K562 (cell line): ENCODE data around the gene CRYAB. TPM values are rescaled to one million over a fixed set of nuclear protein-coding genes. Genes with fewer than 3 reads are reported as not detected.

ENCODE experiments used
- BCL6 ChIP-seq: fragments of 250-450 bp; sonication (Bioruptor Pico); IDR thresholded peaks from 2 replicates; pipeline ENCODE4 v1.4.0; 2020
- EGR1 ChIP-seq: fragments of 450-650 bp; conservative IDR thresholded peaks from 2 replicates; pipeline ENCODE4 v1.6.1; 2017; ENCODE audit warnings: mild to moderate bottlenecking
- GATAD2A ChIP-seq: fragments of 450-650 bp; IDR thresholded peaks from 2 replicates; pipeline ENCODE4 v1.6.1; 2017
- IFI16 ChIP-seq: fragments of 250-450 bp; sonication (Bioruptor Pico); IDR thresholded peaks from 2 replicates; pipeline ENCODE4 v2.1.2; 2022; ENCODE audit warnings: mild to moderate bottlenecking, inconsistent platforms
- JUND ChIP-seq, 2 experiments: IDR thresholded peaks; 2 replicates in 1 of 2; 3 replicates in 1 of 2; pipeline ENCODE4 v1.6.1; 2011; ENCODE audit warnings: borderline replicate concordance in 2 of 2, low read depth in 2 of 2, low read length in 2 of 2, improper control_type of control experiment in 1 of 2, missing biosample characterization in 1 of 2, missing genetic modification characterization in 1 of 2, missing genetic modification reagents in 1 of 2
- KDM4B ChIP-seq, 2 experiments: fragments of 450-650 bp in 1 of 2; sonication (generic) in 1 of 2; IDR thresholded peaks; 2 replicates each; pipeline ENCODE4 v1.6.1; 2016 to 2017; ENCODE audit warnings: borderline replicate concordance in 2 of 2, antibody characterized with exemption in 1 of 2, low read depth in 1 of 2, mild to moderate bottlenecking in 1 of 2
- NFRKB ChIP-seq: fragments of 450-650 bp; IDR thresholded peaks from 2 replicates; pipeline ENCODE4 v1.6.1; 2016; ENCODE audit warnings: low read depth
- NR1H2 ChIP-seq: sonication (generic); formaldehyde crosslinking; IDR thresholded peaks from 2 replicates; pipeline ENCODE4 v1.4.0; 2020; ENCODE audit warnings: mild to moderate bottlenecking, missing genetic modification reagents
- RCOR1 ChIP-seq, 2 experiments: IDR thresholded peaks; 2 replicates each; pipeline ENCODE4 v1.6.1; 2012; ENCODE audit warnings: low read depth in 2 of 2, low read length in 2 of 2, borderline replicate concordance in 1 of 2, improper control_type of control experiment in 1 of 2
- TAL1 ChIP-seq: fragments of 450-650 bp; IDR thresholded peaks from 2 replicates; pipeline ENCODE4 v1.6.1; 2016; ENCODE audit warnings: mild to moderate bottlenecking
- THRAP3 ChIP-seq: fragments of 450-650 bp; IDR thresholded peaks from 2 replicates; pipeline ENCODE4 v1.6.1; 2016; ENCODE audit warnings: mild to moderate bottlenecking, inconsistent platforms, borderline replicate concordance
- XRCC3 ChIP-seq: fragments of 450-650 bp; IDR thresholded peaks from 2 replicates; pipeline ENCODE4 v1.6.1; 2017; ENCODE audit warnings: mild to moderate bottlenecking, moderate library complexity
- ZBED1 ChIP-seq: IDR thresholded peaks from 2 replicates; pipeline ENCODE4 v1.6.1; 2014
- ZEB2 ChIP-seq: fragments of 450-650 bp; IDR thresholded peaks from 2 replicates; pipeline ENCODE4 v1.6.1; 2016
- ZKSCAN8 ChIP-seq: fragments of 200-800 bp; sonication (Bioruptor generic); IDR thresholded peaks from 2 replicates; pipeline ENCODE4 v1.6.1; 2016; ENCODE audit warnings: missing genetic modification characterization, missing compliant biosample characterization
- ZNF75A ChIP-seq: fragments of 450-650 bp; formaldehyde crosslinking; IDR thresholded peaks from 2 replicates; pipeline ENCODE4 v1.4.0; 2020; ENCODE audit warnings: mild to moderate bottlenecking
- polyA plus RNA-seq, 8 experiments: library from polyadenylated mRNA; depleted of rRNA in 4 of 8; stranded (reverse) in 5 of 8; unstranded in 3 of 8; fragments of >200 nt; fragmentation: Nextera tagmentation in 2 of 8; fragmentation: Illumina TruSeq in 1 of 8; extraction: Ambion mirVana in 2 of 8; extraction: Trizol in 1 of 8; gene quantifications; 2 replicates each; pipeline versions ENCODE4 v1.2.1 to v1.2.3, GENCODE V29; 2011 to 2014; ENCODE audit warnings: inconsistent platforms in 1 of 8, missing spikeins in 1 of 8
- total RNA-seq, 7 experiments: library from RNA; depleted of rRNA in 6 of 7; stranded (reverse); fragments of >200 nt in 6 of 7; fragmentation: Illumina TruSeq in 2 of 7; extraction: Trizol in 2 of 7; gene quantifications; 2 replicates each; pipeline versions ENCODE4 v1.2.1 to v1.2.3, GENCODE V29; 2011 to 2021; ENCODE audit warnings: low replicate concordance in 1 of 7
- TF ChIP-seq, protein P1 (sequence below): fragments of 450-650 bp; IDR thresholded peaks from 2 replicates; pipeline ENCODE4 v1.7.0; 2016; ENCODE audit warnings: borderline replicate concordance
- TF ChIP-seq, protein P2 (sequence below): fragments of 250-450 bp; sonication (Bioruptor Pico); IDR thresholded peaks from 2 replicates; pipeline ENCODE4 v1.4.0; 2020
- TF ChIP-seq, protein P3 (sequence below): fragments of 450-650 bp; formaldehyde crosslinking; IDR thresholded peaks from 2 replicates; pipeline ENCODE4 v1.4.0; 2020; ENCODE audit warnings: mild to moderate bottlenecking, moderate library complexity
- TF ChIP-seq, protein P4 (sequence below), 2 experiments: fragments of 450-650 bp; conservative IDR thresholded peaks; 2 replicates each; pipeline ENCODE4 v1.6.1; 2017; ENCODE audit warnings: mild to moderate bottlenecking in 2 of 2, moderate library complexity in 2 of 2
- TF ChIP-seq, protein P5 (sequence below): sonication (generic); formaldehyde crosslinking; IDR thresholded peaks from 2 replicates; pipeline ENCODE4 v1.8.1; 2023; ENCODE audit warnings: mild to moderate bottlenecking, missing genetic modification reagents

The CRYAB gene
- total and polyA plus RNA-seq, 9 of the 15 experiments (the other 6 are each of a cell fraction or from before 2014, with no cell fraction given): 0.83 to 7.5 (median 3.6) TPM

DNA sequence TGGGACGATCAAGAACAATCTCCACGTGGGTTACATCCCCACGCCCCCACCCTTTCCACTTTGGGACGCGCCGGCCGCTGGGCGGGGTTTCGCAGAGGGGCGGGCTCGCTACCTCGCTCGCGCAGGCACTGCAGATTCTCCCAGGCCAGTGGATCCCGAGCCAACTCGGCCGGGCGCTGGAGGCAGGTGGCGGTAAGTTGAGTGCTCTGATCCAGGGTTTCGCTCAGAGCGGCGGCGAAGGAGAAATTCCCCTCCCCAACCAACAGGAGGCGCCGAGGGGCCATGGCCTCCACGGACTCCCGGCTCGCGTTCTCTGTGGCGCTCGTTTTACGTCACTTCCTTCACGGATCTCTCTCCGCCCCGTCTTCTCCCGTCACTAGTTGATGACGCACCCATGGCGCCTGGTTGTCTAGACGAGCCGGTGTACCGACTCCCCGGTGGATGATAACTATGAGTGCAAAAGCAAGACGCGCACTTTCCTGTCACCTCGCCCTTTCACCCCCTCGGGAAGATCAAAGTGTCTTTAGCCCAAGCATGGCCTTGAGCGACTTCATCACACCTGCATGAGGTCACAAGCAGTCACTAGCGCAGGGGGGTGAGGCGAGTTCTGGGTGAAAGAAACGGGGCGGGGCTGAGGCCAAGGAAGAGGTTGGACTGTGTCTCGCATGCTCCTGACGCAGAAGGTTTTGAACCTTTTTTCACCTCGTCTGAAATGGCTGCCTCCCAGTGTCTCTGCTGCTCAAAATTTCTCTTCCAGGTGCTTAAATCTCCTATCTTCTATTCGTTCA lies 32.5 kb downstream of the CRYAB start, which contains the start of the genes CFAP68 and FDXACB1 (continued):
- TF ChIP-seq RCOR1 (IDR thresholded peaks at IDR 0.05; ENCODE audit: borderline replicate concordance in 1 of 2, low read depth in 2 of 2, low read length in 2 of 2): peak in 1 of 2 experiments; percentile 21; a peak in 1 of 4 replicates
- no peak for TF ChIP-seq ZBED1
- no peak for TF ChIP-seq BCL6 (CRISPR knock-in tag)
- TF ChIP-seq THRAP3: no peak
- TF ChIP-seq JUND (IDR thresholded peaks at IDR 0.05; ENCODE audit: borderline replicate concordance, low read depth, low read length): peak; percentile 61
- TF ChIP-seq JUND (tag; IDR thresholded peaks at IDR 0.05; ENCODE audit: borderline replicate concordance, low read depth, low read length): peak; percentile 76; the same call in 2 of the 3 replicates
- TF ChIP-seq, protein P1, sequence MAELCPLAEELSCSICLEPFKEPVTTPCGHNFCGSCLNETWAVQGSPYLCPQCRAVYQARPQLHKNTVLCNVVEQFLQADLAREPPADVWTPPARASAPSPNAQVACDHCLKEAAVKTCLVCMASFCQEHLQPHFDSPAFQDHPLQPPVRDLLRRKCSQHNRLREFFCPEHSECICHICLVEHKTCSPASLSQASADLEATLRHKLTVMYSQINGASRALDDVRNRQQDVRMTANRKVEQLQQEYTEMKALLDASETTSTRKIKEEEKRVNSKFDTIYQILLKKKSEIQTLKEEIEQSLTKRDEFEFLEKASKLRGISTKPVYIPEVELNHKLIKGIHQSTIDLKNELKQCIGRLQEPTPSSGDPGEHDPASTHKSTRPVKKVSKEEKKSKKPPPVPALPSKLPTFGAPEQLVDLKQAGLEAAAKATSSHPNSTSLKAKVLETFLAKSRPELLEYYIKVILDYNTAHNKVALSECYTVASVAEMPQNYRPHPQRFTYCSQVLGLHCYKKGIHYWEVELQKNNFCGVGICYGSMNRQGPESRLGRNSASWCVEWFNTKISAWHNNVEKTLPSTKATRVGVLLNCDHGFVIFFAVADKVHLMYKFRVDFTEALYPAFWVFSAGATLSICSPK: no peak
- TF ChIP-seq, protein P2, sequence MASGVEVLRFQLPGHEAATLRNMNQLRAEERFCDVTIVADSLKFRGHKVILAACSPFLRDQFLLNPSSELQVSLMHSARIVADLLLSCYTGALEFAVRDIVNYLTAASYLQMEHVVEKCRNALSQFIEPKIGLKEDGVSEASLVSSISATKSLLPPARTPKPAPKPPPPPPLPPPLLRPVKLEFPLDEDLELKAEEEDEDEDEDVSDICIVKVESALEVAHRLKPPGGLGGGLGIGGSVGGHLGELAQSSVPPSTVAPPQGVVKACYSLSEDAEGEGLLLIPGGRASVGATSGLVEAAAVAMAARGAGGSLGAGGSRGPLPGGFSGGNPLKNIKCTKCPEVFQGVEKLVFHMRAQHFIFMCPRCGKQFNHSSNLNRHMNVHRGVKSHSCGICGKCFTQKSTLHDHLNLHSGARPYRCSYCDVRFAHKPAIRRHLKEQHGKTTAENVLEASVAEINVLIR: peak; percentile 98
- TF ChIP-seq KDM4B (IDR thresholded peaks at IDR 0.05; ENCODE audit: borderline replicate concordance in 2 of 2, low read depth in 1 of 2): 0 out of 4 replicates have a peak, but pooled peaks of 1 of the 2 experiments have one; percentile 80
- TF ChIP-seq IFI16 (CRISPR knock-in tag): no peak
- no peak; the same call in 1 of the 2 replicates for TF ChIP-seq GATAD2A
- no peak for TF ChIP-seq XRCC3
- TF ChIP-seq ZNF75A (CRISPR knock-in tag): no peak
- peak; percentile 98 for TF ChIP-seq ZEB2
- TF ChIP-seq NR1H2 (CRISPR knock-in tag): no peak
- TF ChIP-seq, protein P3, sequence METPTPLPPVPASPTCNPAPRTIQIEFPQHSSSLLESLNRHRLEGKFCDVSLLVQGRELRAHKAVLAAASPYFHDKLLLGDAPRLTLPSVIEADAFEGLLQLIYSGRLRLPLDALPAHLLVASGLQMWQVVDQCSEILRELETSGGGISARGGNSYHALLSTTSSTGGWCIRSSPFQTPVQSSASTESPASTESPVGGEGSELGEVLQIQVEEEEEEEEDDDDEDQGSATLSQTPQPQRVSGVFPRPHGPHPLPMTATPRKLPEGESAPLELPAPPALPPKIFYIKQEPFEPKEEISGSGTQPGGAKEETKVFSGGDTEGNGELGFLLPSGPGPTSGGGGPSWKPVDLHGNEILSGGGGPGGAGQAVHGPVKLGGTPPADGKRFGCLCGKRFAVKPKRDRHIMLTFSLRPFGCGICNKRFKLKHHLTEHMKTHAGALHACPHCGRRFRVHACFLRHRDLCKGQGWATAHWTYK: peak; percentile 58; the same call in 1 of the 2 replicates
- TF ChIP-seq ZKSCAN8: no peak
- 0 out of 2 replicates have a peak, but pooled peaks have one; percentile 2 for TF ChIP-seq TAL1
- TF ChIP-seq, protein P4, sequence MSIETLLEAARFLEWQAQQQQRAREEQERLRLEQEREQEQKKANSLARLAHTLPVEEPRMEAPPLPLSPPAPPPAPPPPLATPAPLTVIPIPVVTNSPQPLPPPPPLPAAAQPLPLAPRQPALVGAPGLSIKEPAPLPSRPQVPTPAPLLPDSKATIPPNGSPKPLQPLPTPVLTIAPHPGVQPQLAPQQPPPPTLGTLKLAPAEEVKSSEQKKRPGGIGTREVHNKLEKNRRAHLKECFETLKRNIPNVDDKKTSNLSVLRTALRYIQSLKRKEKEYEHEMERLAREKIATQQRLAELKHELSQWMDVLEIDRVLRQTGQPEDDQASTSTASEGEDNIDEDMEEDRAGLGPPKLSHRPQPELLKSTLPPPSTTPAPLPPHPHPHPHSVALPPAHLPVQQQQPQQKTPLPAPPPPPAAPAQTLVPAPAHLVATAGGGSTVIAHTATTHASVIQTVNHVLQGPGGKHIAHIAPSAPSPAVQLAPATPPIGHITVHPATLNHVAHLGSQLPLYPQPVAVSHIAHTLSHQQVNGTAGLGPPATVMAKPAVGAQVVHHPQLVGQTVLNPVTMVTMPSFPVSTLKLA (conservative IDR thresholded peaks at IDR 0.05): peak; percentile 86 to 94
- TF ChIP-seq NFRKB: peak; percentile 93
- TF ChIP-seq, protein P5, sequence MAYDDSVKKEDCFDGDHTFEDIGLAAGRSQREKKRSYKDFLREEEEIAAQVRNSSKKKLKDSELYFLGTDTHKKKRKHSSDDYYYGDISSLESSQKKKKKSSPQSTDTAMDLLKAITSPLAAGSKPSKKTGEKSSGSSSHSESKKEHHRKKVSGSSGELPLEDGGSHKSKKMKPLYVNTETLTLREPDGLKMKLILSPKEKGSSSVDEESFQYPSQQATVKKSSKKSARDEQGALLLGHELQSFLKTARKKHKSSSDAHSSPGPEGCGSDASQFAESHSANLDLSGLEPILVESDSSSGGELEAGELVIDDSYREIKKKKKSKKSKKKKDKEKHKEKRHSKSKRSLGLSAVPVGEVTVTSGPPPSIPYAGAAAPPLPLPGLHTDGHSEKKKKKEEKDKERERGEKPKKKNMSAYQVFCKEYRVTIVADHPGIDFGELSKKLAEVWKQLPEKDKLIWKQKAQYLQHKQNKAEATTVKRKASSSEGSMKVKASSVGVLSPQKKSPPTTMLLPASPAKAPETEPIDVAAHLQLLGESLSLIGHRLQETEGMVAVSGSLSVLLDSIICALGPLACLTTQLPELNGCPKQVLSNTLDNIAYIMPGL (CRISPR knock-in tag): peak; percentile 40; the same call in 1 of the 2 replicates
- 0 out of 2 replicates have a peak, but pooled peaks have one; percentile 5 for TF ChIP-seq EGR1
